Measurements from ENCODE around the gene SLC2A11. TPM values are rescaled to one million over a fixed set of nuclear protein-coding genes. Genes with fewer than 3 reads are reported as not detected.

The SLC2A11 gene
- total RNA-seq, 4 donors from 2014 or later: 3.2 to 12.5 (median 8.7) TPM

- Histone ChIP-seq H3K4me3 (no peak overlapping the region), H3K27me3 (no peaks in the 10 kb centered on the region), H3K36me3 (peaks cover 32% of the 10 kb centered on the region), H3K9me3 (no peaks in the 10 kb centered on the region), H3K27ac (no peak overlapping the region), H3K4me1 (peaks cover 29% of the 10 kb centered on the region)
- DNase-seq (ENCODE audit: low spot score in 2 of 2): no peak
- WGBS: 83% methylated on average over 6 of the region's 12 CpGs
- TF ChIP-seq, protein P1, sequence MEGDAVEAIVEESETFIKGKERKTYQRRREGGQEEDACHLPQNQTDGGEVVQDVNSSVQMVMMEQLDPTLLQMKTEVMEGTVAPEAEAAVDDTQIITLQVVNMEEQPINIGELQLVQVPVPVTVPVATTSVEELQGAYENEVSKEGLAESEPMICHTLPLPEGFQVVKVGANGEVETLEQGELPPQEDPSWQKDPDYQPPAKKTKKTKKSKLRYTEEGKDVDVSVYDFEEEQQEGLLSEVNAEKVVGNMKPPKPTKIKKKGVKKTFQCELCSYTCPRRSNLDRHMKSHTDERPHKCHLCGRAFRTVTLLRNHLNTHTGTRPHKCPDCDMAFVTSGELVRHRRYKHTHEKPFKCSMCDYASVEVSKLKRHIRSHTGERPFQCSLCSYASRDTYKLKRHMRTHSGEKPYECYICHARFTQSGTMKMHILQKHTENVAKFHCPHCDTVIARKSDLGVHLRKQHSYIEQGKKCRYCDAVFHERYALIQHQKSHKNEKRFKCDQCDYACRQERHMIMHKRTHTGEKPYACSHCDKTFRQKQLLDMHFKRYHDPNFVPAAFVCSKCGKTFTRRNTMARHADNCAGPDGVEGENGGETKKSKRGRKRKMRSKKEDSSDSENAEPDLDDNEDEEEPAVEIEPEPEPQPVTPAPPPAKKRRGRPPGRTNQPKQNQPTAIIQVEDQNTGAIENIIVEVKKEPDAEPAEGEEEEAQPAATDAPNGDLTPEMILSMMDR (IDR thresholded peaks at IDR 0.05): no peak
- TF ChIP-seq EP300 (IDR thresholded peaks at IDR 0.05): no peak
- TF ChIP-seq POLR2AphosphoS5 (IDR thresholded peaks at IDR 0.05): no peak
- no peak for TF ChIP-seq POLR2A (IDR thresholded peaks at IDR 0.05)
These were observed 20.8 kb upstream of the SLC2A11 start for GRCh38 chr22:23836692-23837495.

- Histone ChIP-seq H3K4me1 (peaks cover 29% of the 10 kb centered on the region), H3K27ac (no peak overlapping the region), H3K4me3 (no peak overlapping the region), H3K36me3 (peaks cover 31% of the 10 kb centered on the region), H3K27me3 (no peaks in the 10 kb centered on the region), H3K9me3 (no peaks in the 10 kb centered on the region)
- TF ChIP-seq POLR2A (IDR thresholded peaks at IDR 0.05) (no peak), EP300 (IDR thresholded peaks at IDR 0.05) (no peak)
- 100% methylated on average over 2 of the region's 12 CpGs for WGBS
- no peak for DNase-seq (ENCODE audit: low spot score in 2 of 2)
These were observed 20.2 kb upstream of the SLC2A11 start for GRCh38 chr22:23837496-23837859.

- Histone ChIP-seq H3K4me1 (peaks cover 29% of the 10 kb centered on the region), H3K36me3 (peaks cover 27% of the 10 kb centered on the region), H3K4me3 (peak overlapping the region; percentile 44), H3K9me3 (no peaks in the 10 kb centered on the region), H3K27me3 (no peaks in the 10 kb centered on the region), H3K27ac (no peak overlapping the region)
- TF ChIP-seq, protein P1 (IDR thresholded peaks at IDR 0.05): no peak
- TF ChIP-seq POLR2A (IDR thresholded peaks at IDR 0.05) (no peak), EP300 (IDR thresholded peaks at IDR 0.05) (no peak), POLR2AphosphoS5 (IDR thresholded peaks at IDR 0.05) (no peak)
- DNase-seq (ENCODE audit: low spot score in 2 of 2): no peak
- 58% methylated on average over 23 of the region's 41 CpGs for WGBS
These were observed 19.6 kb upstream of the SLC2A11 start for GRCh38 chr22:23837911-23838680.

GRCh38 chr22:23838681-23839468 lies 18.8 kb upstream of the SLC2A11 start, which contains the start of gene DERL3:
Gene DERL3, minus strand, starts transcription at chr22:23839006. Its CDS starts 19 bp downstream, at chr22:23838987.
- whole genome bisulfite sequencing: 3% methylated on average over 51 of the region's 70 CpGs
- peaks cover 29% of the 10 kb centered on the region for H3K4me1 ChIP-seq
- peaks cover 20% of the 10 kb centered on the region for H3K36me3 ChIP-seq
- TF ChIP-seq EP300 (IDR thresholded peaks at IDR 0.05) (no peak), POLR2AphosphoS5 (IDR thresholded peaks at IDR 0.05) (no peak), POLR2A (IDR thresholded peaks at IDR 0.05) (no peak)
- TF ChIP-seq, protein P1 (IDR thresholded peaks at IDR 0.05): no peak
- no peak within 1 kb of the TSS for H3K27ac ChIP-seq
- H3K27me3 ChIP-seq: no peaks in the 10 kb centered on the region
- peak within 1 kb of the TSS; percentile 44 for H3K4me3 ChIP-seq
- peak; percentile 97 to 99 for DNase-seq (ENCODE audit: low spot score in 2 of 2)
- no peaks in the 10 kb centered on the region for H3K9me3 ChIP-seq

DNA sequence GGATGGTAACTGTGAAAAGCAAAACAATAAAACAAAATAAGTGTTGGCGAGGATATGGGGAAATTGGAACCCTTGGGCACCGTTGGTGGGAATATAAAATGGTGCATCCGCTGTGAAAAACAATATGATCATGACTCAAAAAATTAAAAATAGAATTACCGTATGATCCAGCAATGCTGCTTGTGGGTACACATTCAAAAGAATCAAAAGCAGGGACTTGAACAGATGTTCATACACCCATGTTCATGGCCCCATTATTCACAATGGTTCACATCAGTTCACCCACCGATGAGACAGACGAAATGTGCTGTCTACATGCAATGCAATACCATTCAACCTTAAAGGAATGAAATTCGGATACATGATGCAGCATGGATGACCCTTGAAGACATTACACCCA lies 17.6 kb upstream of the SLC2A11 start:
- DNase-seq (ENCODE audit: low spot score in 2 of 2): no peak
- H3K9me3 ChIP-seq: no peaks in the 10 kb centered on the region
- no peaks in the 10 kb centered on the region for H3K27me3 ChIP-seq
- no peak overlapping the region for H3K27ac ChIP-seq
- TF ChIP-seq POLR2AphosphoS5 (IDR thresholded peaks at IDR 0.05): no peak
- TF ChIP-seq EP300 (IDR thresholded peaks at IDR 0.05): no peak
- TF ChIP-seq, protein P1 (IDR thresholded peaks at IDR 0.05): no peak
- TF ChIP-seq POLR2A (IDR thresholded peaks at IDR 0.05): no peak
- 59% methylated on average over 7 of the region's 7 CpGs for WGBS
- H3K36me3 ChIP-seq: peaks cover 8% of the 10 kb centered on the region
- peaks cover 29% of the 10 kb centered on the region for H3K4me1 ChIP-seq
- no peak overlapping the region for H3K4me3 ChIP-seq

Measured in suprapubic skin (tissue), 4 donors.